ENCODE results near the gene DOK5.

The DOK5 gene

DNA sequence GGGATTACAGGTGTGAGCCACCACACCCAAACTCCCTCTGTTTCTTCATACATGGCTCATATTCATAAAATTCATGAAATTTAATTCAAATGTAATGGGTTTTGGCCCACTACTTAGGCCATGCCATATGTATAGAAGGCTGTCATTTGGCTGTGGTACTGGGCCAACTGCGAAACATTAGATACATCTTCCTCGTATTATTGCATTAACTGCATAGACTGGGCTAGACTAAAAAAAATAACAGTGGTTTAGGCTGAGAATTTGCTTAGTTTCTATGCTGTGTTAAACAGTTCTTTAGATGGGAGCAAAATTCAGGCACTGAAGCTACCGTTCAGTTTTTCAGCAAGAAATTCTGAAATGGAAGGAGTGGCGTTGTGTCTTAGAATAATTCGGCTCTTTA, 133.6 kb downstream of the DOK5 start:
- no peak overlapping the region for H3K4me3 ChIP-seq (ENCODE audit: low read depth, low read length)
- TF ChIP-seq, protein P1, sequence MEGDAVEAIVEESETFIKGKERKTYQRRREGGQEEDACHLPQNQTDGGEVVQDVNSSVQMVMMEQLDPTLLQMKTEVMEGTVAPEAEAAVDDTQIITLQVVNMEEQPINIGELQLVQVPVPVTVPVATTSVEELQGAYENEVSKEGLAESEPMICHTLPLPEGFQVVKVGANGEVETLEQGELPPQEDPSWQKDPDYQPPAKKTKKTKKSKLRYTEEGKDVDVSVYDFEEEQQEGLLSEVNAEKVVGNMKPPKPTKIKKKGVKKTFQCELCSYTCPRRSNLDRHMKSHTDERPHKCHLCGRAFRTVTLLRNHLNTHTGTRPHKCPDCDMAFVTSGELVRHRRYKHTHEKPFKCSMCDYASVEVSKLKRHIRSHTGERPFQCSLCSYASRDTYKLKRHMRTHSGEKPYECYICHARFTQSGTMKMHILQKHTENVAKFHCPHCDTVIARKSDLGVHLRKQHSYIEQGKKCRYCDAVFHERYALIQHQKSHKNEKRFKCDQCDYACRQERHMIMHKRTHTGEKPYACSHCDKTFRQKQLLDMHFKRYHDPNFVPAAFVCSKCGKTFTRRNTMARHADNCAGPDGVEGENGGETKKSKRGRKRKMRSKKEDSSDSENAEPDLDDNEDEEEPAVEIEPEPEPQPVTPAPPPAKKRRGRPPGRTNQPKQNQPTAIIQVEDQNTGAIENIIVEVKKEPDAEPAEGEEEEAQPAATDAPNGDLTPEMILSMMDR (IDR thresholded peaks at IDR 0.05; ENCODE audit: low read depth, low read length) = no peak
- TF ChIP-seq, protein P2, sequence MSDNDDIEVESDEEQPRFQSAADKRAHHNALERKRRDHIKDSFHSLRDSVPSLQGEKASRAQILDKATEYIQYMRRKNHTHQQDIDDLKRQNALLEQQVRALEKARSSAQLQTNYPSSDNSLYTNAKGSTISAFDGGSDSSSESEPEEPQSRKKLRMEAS (IDR thresholded peaks at IDR 0.05; ENCODE audit: low read depth, low read length) = no peak
- no peak for TF ChIP-seq POLR2A (IDR thresholded peaks at IDR 0.05; ENCODE audit: extremely low read depth, insufficient read length)
- TF ChIP-seq MYC (IDR thresholded peaks at IDR 0.05; ENCODE audit: low read depth, low read length) = no peak
- DNase-seq (ENCODE audit: low read depth) = no peak

DNA sequence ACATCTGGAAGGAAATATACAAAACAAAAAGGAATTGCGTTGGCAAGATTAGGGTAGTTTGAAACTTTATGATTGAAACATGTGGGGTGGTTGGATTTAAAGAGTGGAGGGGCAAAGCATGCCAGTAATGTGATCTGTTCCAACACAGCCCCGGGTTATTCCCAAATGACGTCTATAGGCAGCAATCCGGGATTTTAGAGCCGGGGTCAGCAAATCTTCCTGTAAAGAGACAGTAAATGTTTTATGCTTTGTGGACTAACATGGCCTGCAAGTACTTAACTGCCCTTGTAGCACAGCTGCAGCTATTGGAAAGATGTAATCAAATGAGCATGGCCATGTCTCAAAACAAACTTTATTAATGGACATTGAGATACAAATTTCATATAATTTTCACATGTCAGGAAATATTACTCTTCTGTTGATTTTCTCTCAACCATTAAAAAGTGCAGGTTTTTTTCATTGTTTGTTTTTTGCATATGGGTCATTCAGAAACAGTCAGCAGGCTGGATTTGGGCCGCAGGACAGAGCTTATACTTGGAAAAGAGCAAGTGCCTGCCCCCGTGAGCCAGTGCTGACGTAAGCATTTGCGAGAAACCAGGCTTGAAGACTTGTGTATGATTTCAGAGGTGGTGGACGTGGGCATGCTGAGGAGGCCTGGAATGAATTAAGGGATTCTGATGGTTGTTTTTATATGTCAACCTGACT, 136.5 kb downstream of the DOK5 start:
- TF ChIP-seq POLR2A (IDR thresholded peaks at IDR 0.05; ENCODE audit: extremely low read depth, insufficient read length) (no peak), MYC (IDR thresholded peaks at IDR 0.05; ENCODE audit: low read depth, low read length) (no peak)
- TF ChIP-seq, protein P1 (IDR thresholded peaks at IDR 0.05; ENCODE audit: low read depth, low read length) = no peak
- DNase-seq (ENCODE audit: low read depth) = no peak
- no peak overlapping the region for H3K4me3 ChIP-seq (ENCODE audit: low read depth, low read length)

DNA sequence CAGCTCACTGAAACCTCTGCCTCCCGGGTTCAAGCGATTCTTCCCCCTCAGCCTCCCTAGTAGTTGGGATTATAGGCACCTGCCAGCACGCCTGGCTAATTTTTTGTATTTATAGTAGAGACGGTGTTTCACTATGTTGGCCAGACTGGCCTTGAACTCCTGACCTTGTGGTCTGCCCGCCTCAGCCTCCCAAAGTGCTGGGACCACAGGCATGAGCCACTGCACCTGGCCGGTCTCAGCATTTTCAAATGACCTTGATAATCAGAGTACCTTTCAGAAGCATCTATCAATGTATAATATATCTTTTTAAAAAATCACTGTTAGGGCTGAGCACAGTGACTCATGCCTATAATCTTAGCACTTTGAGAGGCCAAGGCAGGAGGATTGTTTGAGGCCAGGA, 143.0 kb downstream of the DOK5 start:
- DNase-seq (ENCODE audit: low read depth) = no peak
- TF ChIP-seq, protein P2 (IDR thresholded peaks at IDR 0.05; ENCODE audit: low read depth, low read length) = no peak
- TF ChIP-seq POLR2A (IDR thresholded peaks at IDR 0.05; ENCODE audit: extremely low read depth, insufficient read length) = no peak
- TF ChIP-seq MYC (IDR thresholded peaks at IDR 0.05; ENCODE audit: low read depth, low read length) = no peak
- TF ChIP-seq, protein P1 (IDR thresholded peaks at IDR 0.05; ENCODE audit: low read depth, low read length) = no peak

DNA sequence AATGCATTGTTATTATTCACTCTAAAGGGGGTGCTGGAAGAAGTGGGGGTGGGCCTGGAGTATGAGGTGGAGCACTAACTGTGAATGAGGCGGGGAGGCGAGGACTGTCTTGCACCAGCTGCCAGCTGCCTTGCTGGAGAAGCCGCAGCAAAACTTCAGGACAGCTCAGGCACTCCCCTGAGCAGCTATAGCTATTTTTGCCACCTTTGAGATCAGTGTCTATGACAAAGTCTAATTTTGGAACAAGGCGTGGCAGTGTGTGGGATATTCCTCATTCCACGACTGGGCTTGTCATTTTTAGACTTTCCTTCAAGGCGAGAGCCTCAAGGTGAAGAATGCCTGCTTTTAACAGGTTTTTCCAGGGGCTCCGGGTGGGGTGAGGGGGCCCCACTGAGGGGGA, 143.8 kb downstream of the DOK5 start:
- DNase-seq (ENCODE audit: low read depth) = no peak
- no peak overlapping the region for H3K4me3 ChIP-seq (ENCODE audit: low read depth, low read length)
- TF ChIP-seq, protein P2 (IDR thresholded peaks at IDR 0.05; ENCODE audit: low read depth, low read length) = no peak
- TF ChIP-seq, protein P1 (IDR thresholded peaks at IDR 0.05; ENCODE audit: low read depth, low read length) = no peak
- TF ChIP-seq POLR2A (IDR thresholded peaks at IDR 0.05; ENCODE audit: extremely low read depth, insufficient read length) (no peak), MYC (IDR thresholded peaks at IDR 0.05; ENCODE audit: low read depth, low read length) (no peak)

More for the DNA sequence above, 143.0 kb downstream of the DOK5 start:
- H3K4me3 ChIP-seq (ENCODE audit: low read depth, low read length) = no peak overlapping the region

DNA sequence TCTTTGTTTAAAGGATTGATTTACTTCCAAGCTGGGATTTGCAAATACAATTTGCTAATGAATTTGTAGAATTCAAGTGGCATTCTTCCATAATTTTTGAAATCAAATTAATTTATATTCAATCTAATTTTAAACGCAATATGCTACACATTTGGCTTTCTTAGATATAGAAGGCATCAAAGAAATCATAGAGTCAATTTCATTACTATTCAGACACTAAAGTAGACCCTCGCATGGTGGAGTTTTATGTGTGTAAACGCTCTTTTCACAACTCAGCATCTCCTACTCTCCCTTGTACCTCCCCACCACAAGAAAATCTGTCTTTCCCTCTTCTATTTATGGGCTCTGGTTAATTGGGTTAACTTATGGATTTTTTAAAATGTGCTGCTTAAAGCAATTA, 144.3 kb downstream of the DOK5 start:
- DNase-seq (ENCODE audit: low read depth) = no peak
- TF ChIP-seq, protein P1 (IDR thresholded peaks at IDR 0.05; ENCODE audit: low read depth, low read length) = no peak
- TF ChIP-seq MYC (IDR thresholded peaks at IDR 0.05; ENCODE audit: low read depth, low read length) (no peak), POLR2A (IDR thresholded peaks at IDR 0.05; ENCODE audit: extremely low read depth, insufficient read length) (no peak)
- TF ChIP-seq, protein P2 (IDR thresholded peaks at IDR 0.05; ENCODE audit: low read depth, low read length) = no peak
- no peak overlapping the region for H3K4me3 ChIP-seq (ENCODE audit: low read depth, low read length)

Data from NB4 (cell line).